GM19463 (cell line): ENCODE data around the gene POMGNT1.

Experiments used
- ATAC-seq: cut with Tn5 transposase; IDR thresholded peaks from one replicate; pipeline ENCODE4 v1.9.1; 2021; ENCODE audit warnings: mild to moderate bottlenecking, moderate library complexity; ENCODE audit not compliant: unreplicated experiment

POMGNT1 gene

DNA sequence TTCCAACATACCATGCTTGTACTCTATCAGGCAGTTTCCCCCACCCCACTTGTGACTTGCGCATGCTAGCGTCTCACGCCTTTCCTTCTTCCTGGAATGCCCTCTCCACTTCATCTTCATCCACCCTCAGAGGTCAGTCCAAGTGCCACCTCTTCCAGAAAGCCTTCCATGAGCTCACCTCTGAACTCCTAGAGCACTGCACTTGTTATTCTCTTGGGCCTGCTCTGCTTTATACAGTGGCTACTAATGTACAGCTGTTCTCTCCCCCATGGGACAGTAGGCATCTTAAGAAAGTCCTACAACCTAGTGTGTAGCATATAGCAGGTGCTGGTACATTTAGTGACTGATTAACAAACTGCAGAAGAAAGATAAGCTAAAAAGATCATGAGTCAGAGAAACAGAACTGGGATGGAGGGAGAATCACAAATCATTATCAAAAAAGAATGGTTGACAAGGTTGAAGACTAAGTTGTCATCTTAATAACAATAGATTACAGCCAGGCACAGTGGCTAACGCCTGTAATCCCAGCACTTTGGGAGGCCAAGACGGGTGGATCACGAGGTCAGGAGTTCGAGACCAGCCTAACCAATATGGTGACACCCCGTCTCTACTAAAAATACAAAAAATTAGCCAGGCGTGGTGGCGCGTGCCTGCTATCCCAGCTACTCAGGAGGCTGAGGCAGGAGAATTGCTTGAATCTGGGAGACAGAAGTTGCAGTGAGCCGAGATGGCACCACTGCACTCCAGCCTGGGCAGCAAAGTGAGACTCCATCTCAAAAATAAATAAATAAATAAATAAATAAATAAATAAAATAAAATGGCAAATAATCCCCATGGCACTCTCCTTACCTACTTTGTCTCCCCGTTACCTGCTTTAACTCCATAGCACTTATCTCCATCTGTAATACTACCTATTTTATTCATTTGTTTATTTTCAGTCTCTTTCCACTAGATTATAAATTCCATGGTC is 39.6 kb downstream of the POMGNT1 start:
- ATAC-seq: peak; percentile 85

DNA sequence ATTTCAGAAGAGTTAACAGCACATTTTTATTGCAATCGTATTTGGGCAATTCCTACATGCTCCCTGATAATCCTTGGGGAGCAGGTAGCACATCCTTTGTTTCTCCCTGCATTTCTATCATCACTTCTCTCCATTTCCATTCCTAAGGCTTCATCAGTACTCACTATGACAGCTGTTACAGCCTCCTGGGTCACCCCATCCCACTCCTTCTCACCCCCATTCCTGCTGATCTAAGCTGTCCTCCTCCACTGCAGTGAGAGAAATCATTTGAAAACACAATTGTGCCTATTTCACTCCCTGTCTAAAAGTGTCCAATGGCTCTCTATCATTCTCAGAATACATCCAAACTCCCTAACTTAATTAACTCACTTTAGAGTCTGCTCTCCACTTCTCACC is 40.3 kb downstream of the POMGNT1 start:
- ATAC-seq: no peak

DNA sequence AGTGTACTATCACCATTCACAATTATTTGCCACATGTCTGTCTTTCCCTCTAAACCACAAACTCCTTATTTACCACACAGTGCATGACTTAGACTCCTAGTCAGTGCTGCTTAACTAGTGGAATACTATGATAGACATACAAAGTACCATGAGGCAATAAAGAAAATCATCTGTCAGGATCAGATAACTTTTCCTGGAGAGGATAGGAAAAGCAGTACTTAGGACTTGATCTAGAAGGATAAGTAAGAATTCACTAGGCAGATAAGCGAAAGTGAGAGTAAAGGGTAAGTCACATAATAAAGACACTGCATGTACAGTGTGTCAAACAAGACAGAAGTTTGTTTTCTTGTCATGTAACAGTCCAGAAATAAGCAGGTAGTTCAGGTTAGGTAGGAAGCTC is 44.5 kb downstream of the POMGNT1 start:
- no peak for ATAC-seq

DNA sequence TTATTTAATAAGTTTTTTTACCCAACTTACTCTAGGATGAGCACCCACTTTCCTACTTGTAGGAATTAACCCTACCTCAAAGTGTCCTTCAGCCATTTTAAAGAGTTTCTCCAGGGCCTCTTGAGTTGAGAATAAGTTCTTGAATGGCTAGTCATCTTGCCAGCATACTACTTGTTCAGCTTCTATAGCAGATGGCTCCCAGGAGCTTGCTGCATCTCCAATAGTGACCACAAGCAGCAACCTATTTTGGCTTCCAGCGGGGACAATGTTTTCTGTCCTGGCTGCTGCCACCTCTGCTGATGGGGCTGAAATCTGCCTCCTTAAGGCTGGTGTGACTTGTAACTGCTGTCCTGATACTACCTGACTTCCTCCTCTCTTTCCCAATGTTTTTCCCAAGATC is 45.0 kb downstream of the POMGNT1 start:
- ATAC-seq: no peak

DNA sequence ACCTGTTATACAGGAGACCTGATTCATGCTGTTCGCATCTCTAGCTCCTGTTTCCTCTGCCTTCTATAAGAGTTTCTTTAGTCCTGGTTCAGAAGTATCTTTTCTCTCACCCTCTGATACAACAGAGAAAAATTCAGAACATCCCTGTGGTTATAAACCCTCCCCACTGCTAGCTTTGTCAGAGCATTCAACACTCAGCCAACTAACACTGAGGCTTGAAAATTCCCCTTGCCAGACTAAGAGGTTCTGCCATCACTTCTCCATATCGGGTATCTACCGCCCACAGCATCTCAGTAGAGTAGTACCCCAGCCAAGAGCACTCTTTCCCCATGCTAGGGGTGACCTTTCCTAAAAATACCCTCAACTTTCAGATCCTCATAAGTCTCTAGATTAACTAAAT is 46.2 kb downstream of the POMGNT1 start:
- no peak for ATAC-seq

DNA sequence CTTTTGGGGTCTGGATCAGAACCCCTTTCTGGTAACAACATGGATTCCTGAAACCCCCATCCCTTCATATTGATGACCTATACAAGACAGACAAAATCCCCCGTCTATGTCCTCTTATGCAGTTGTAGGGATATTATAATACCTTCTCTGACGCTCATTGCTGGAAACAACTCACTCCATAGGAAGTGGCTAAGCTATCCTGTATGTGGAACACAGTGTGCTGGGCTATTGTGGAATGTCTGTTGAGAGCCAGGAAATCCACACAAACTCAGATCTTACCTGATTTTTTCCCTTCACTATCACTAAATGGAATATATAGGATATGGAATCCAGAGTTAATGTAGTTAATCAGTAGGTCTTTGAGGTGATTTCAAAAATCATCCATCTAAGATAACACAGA is 48.1 kb downstream of the POMGNT1 start:
- ATAC-seq: no peak

DNA sequence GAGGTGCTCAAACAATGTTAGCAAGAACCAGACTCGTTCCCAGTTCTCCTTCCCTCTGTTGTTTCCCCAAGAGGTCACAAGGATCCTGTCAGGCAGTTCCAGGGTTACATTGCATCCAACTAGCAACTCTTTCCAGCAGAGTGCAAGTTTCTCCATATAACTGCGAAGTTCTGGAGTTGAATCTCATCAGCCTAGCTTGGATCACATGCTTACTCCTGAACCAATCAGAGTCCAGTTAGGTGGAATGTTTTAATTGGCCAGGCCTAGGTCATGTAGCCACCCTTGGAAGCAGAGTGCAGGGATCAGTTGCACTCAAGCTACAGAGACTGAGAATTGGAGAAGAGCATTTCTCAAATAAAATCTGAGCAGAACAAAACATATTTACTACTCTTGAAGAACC is 49.9 kb downstream of the POMGNT1 start:
- ATAC-seq: no peak
